Measurements from ENCODE around the gene ABCG5.

The ABCG5 gene

GRCh38 chr2:43792653-43793052, 46.0 kb downstream of the ABCG5 start:
- intact Hi-C loops (cut with DNase I; ENCODE audit: low total_unique reads) = no loop called here
- DNase-seq = no peak
- Histone ChIP-seq H3K4me3 (no peak overlapping the region), H3K27me3 (no peaks in the 10 kb centered on the region), H3K27ac (no peak overlapping the region), H3K4me1 (peaks cover 0 to 22% (median 4%) of the 10 kb centered on the region in 4 donors), H3K9me3 (no peaks in the 10 kb centered on the region), H3K36me3 (peaks cover 7 to 58% (median 22%) of the 10 kb centered on the region in 3 donors)
- TF ChIP-seq, protein P1, sequence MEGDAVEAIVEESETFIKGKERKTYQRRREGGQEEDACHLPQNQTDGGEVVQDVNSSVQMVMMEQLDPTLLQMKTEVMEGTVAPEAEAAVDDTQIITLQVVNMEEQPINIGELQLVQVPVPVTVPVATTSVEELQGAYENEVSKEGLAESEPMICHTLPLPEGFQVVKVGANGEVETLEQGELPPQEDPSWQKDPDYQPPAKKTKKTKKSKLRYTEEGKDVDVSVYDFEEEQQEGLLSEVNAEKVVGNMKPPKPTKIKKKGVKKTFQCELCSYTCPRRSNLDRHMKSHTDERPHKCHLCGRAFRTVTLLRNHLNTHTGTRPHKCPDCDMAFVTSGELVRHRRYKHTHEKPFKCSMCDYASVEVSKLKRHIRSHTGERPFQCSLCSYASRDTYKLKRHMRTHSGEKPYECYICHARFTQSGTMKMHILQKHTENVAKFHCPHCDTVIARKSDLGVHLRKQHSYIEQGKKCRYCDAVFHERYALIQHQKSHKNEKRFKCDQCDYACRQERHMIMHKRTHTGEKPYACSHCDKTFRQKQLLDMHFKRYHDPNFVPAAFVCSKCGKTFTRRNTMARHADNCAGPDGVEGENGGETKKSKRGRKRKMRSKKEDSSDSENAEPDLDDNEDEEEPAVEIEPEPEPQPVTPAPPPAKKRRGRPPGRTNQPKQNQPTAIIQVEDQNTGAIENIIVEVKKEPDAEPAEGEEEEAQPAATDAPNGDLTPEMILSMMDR (IDR thresholded peaks at IDR 0.05) = no peak

DNA sequence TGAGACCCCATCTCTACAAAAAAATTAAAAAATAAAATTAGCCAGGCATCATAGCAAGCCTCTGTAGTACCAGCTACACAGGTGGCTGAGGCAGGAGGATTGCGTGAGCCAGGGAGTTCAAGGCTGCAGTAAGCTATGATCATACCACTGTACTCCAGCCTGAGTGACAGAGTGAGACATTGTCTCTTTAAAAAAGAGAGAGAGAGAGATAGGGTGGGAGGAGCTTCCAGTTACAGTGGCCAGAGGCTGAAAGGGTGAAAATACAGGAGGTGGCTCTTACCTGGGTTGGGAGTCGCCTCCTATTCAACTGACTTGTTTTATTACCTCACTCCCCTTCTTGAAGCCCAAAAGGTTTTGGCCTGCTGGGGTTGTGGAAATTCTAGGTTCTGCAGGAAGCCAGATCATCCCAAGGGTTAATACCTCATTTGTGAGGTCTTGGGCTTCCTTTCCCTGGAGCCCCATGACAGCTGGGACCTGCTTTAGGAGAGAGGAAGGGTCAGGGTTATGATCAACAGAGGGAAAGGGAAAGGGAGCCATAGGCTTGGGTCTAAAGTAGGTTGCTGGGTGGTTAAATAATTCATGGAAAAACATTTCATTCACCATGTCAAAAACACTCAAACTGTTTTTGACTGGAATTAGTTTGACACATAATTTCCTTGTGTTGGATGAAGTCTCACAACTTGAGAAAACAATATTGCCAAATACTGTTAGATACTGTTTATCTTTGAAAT, 47.4 kb downstream of the ABCG5 start:
- TF ChIP-seq, protein P1 (IDR thresholded peaks at IDR 0.05) = no peak
- peak overlapping the region; percentile 18 to 42 for H3K27ac ChIP-seq
- no peaks in the 10 kb centered on the region for H3K27me3 ChIP-seq
- H3K9me3 ChIP-seq = no peaks in the 10 kb centered on the region
- H3K4me1 ChIP-seq = peaks cover 0 to 22% (median 4%) of the 10 kb centered on the region in 4 donors
- intact Hi-C loops (cut with DNase I; ENCODE audit: low total_unique reads) = no loop called here
- H3K36me3 ChIP-seq = peaks cover 7 to 54% (median 17%) of the 10 kb centered on the region in 3 donors
- no peak for DNase-seq
- no peak overlapping the region for H3K4me3 ChIP-seq

DNA sequence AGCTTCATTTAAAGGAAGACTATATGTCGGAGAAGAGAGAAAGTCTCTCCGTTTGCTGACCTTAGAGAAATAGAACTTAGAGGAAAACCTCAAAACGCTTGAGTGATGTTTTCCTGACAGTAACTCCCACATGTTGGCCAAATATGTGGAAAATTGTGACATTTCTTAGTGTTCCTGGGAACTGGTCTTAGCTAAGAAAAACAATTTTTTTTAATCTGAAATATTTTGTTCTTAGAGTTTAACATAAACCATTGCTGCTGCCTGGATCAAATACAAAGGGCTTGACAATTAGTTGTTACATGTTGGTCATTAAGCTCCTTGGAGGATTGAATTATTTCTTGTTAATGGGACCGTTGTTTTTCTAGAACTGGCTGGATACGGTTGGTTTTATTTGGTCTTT, 48.5 kb downstream of the ABCG5 start:
- no peak for DNase-seq
- peak overlapping the region; percentile 26 to 42 for H3K27ac ChIP-seq
- no peaks in the 10 kb centered on the region for H3K9me3 ChIP-seq
- H3K4me1 ChIP-seq = peaks cover 0 to 22% (median 4%) of the 10 kb centered on the region in 4 donors
- H3K4me3 ChIP-seq = no peak overlapping the region
- TF ChIP-seq, protein P1 (IDR thresholded peaks at IDR 0.05) = no peak
- H3K36me3 ChIP-seq = peaks cover 7 to 46% (median 14%) of the 10 kb centered on the region in 3 donors
- H3K27me3 ChIP-seq = no peaks in the 10 kb centered on the region
- intact Hi-C loops (cut with DNase I; ENCODE audit: low total_unique reads) = no loop called here

GRCh38 chr2:43788646-43789045, 50.0 kb downstream of the ABCG5 start:
- intact Hi-C loops (cut with DNase I; ENCODE audit: low total_unique reads) = no loop called here
- H3K4me1 ChIP-seq = peaks cover 0 to 22% (median 4%) of the 10 kb centered on the region in 4 donors
- H3K9me3 ChIP-seq = no peaks in the 10 kb centered on the region
- no peak overlapping the region for H3K27ac ChIP-seq
- DNase-seq = no peak
- H3K27me3 ChIP-seq = no peaks in the 10 kb centered on the region
- no peak overlapping the region for H3K4me3 ChIP-seq
- TF ChIP-seq, protein P1 (IDR thresholded peaks at IDR 0.05) = no peak
- peaks cover 9 to 41% (median 11%) of the 10 kb centered on the region in 3 donors for H3K36me3 ChIP-seq

GRCh38 chr2:43787895-43788294, 50.7 kb downstream of the ABCG5 start:
- Histone ChIP-seq H3K27me3 (no peaks in the 10 kb centered on the region), H3K4me1 (peaks cover 0 to 22% (median 4%) of the 10 kb centered on the region in 4 donors), H3K9me3 (no peaks in the 10 kb centered on the region), H3K36me3 (peaks cover 7 to 35% (median 7%) of the 10 kb centered on the region in 3 donors), H3K4me3 (no peak overlapping the region), H3K27ac (no peak overlapping the region)
- TF ChIP-seq, protein P1 (IDR thresholded peaks at IDR 0.05) = no peak
- DNase-seq = no peak
- intact Hi-C loops (cut with DNase I; ENCODE audit: low total_unique reads) = no loop called here
